Chondrocyte (in vitro differentiated cells): ENCODE data around the gene AMIGO1. TPM values are rescaled to one million over a fixed set of nuclear protein-coding genes. Genes with fewer than 3 reads are reported as not detected.

Experiments
- DNase-seq: peaks from one replicate; pipeline ENCODE4 v3.0.0; 2021; ENCODE audit warnings: mixed read lengths, low spot score
- H3K27ac Mint-ChIP-seq: one replicate; pipeline ENCODE4 v1.8.0; 2021; ENCODE audit warnings: mild to moderate bottlenecking, moderate library complexity, mixed read lengths; ENCODE audit not compliant: unreplicated experiment
- H3K27me3 Mint-ChIP-seq: 2 replicates; pipeline ENCODE4 v1.8.0; 2021; ENCODE audit warnings: low read depth, mixed read lengths
- H3K36me3 Mint-ChIP-seq: 2 replicates; pipeline ENCODE4 v1.8.0; 2021; ENCODE audit warnings: low read depth, mixed read lengths
- H3K4me1 Mint-ChIP-seq: 2 replicates; pipeline ENCODE4 v1.8.0; 2021; ENCODE audit warnings: low read depth, mild to moderate bottlenecking, mixed read lengths
- H3K4me3 Mint-ChIP-seq: one replicate; pipeline ENCODE4 v1.8.0; 2021; ENCODE audit warnings: mild to moderate bottlenecking, moderate library complexity, mixed read lengths; ENCODE audit not compliant: unreplicated experiment
- H3K9me3 Mint-ChIP-seq: 2 replicates; pipeline ENCODE4 v1.8.0; 2021; ENCODE audit warnings: low read depth, mixed read lengths
- CTCF ChIP-seq: fragments of 200-600 bp; sonication (generic); IDR thresholded peaks from 2 replicates; pipeline ENCODE4 v1.5.0; 2021; ENCODE audit warnings: antibody characterized with exemption, mild to moderate bottlenecking, moderate library complexity
- total RNA-seq: library from RNA; stranded (reverse); gene quantifications from 3 replicates; pipeline ENCODE4 v1.2.1, GENCODE V29; 2021

The AMIGO1 gene
- total RNA-seq, 1 donor from 2014 or later, result 4.6 TPM

- H3K36me3 Mint-ChIP-seq, result no peaks in the 10 kb centered on the region
- H3K27me3 Mint-ChIP-seq, result no peaks in the 10 kb centered on the region
- H3K4me1 Mint-ChIP-seq, result peaks cover 12% of the 10 kb centered on the region
- no peak for TF ChIP-seq CTCF
- H3K4me3 Mint-ChIP-seq, result no peak overlapping the region
- H3K9me3 Mint-ChIP-seq, result no peaks in the 10 kb centered on the region
- H3K27ac Mint-ChIP-seq, result no peak overlapping the region
- no peak for DNase-seq
Observed at GRCh38 chr1:109535971-109536491, 26.5 kb upstream of the AMIGO1 start.

- Mint-ChIP-seq H3K4me1 (peaks cover 18% of the 10 kb centered on the region), H3K4me3 (no peak overlapping the region), H3K27ac (peak overlapping the region; percentile 14), H3K36me3 (no peaks in the 10 kb centered on the region), H3K27me3 (no peaks in the 10 kb centered on the region), H3K9me3 (no peaks in the 10 kb centered on the region)
- no peak for TF ChIP-seq CTCF
- no peak for DNase-seq
Observed at GRCh38 chr1:109535481-109535880, 26.0 kb upstream of the AMIGO1 start.

- TF ChIP-seq CTCF, result no peak
- H3K27ac Mint-ChIP-seq, result no peak overlapping the region
- no peaks in the 10 kb centered on the region for H3K27me3 Mint-ChIP-seq
- no peaks in the 10 kb centered on the region for H3K9me3 Mint-ChIP-seq
- H3K4me3 Mint-ChIP-seq, result no peak overlapping the region
- H3K4me1 Mint-ChIP-seq, result peaks cover 29% of the 10 kb centered on the region
- H3K36me3 Mint-ChIP-seq, result no peaks in the 10 kb centered on the region
- no peak for DNase-seq
Observed at GRCh38 chr1:109534307-109534858, 24.9 kb upstream of the AMIGO1 start.

- Mint-ChIP-seq H3K36me3 (no peaks in the 10 kb centered on the region), H3K27me3 (no peaks in the 10 kb centered on the region), H3K4me1 (peaks cover 30% of the 10 kb centered on the region), H3K27ac (peak overlapping the region; percentile 65), H3K9me3 (no peaks in the 10 kb centered on the region), H3K4me3 (no peak overlapping the region)
- no peak for DNase-seq
- TF ChIP-seq CTCF, result peak; percentile 84
Observed at GRCh38 chr1:109532365-109533136, 23.0 kb upstream of the AMIGO1 start.

- TF ChIP-seq CTCF, result no peak
- no peak overlapping the region for H3K27ac Mint-ChIP-seq
- DNase-seq, result no peak
- H3K36me3 Mint-ChIP-seq, result no peaks in the 10 kb centered on the region
- peaks cover 30% of the 10 kb centered on the region for H3K4me1 Mint-ChIP-seq
- H3K9me3 Mint-ChIP-seq, result no peaks in the 10 kb centered on the region
- H3K4me3 Mint-ChIP-seq, result no peak overlapping the region
- no peaks in the 10 kb centered on the region for H3K27me3 Mint-ChIP-seq
Observed at GRCh38 chr1:109531826-109532364, 22.4 kb upstream of the AMIGO1 start.
